ENCODE measurements around the gene FANCI.

GRCh38 chr15:89303986-89304385, 60.2 kb downstream of the FANCI start:
- TF ChIP-seq CTCF (IDR thresholded peaks at IDR 0.05) (no peak), POLR2A (IDR thresholded peaks at IDR 0.05) (no peak)

Data from uterus (tissue), 2 donors.